WTC11 (cell line): ENCODE measurements around the gene NDUFC2.

Source experiments
- CREB1 ChIP-seq: sonication (generic); formaldehyde crosslinking; IDR thresholded peaks from 2 replicates; pipeline ENCODE4 v1.8.0; 2023; ENCODE audit warnings: mild to moderate bottlenecking, missing genetic modification reagents
- GABPB1 ChIP-seq: sonication (generic); formaldehyde crosslinking; IDR thresholded peaks from 2 replicates; pipeline ENCODE4 v1.8.1; 2023; ENCODE audit warnings: mild to moderate bottlenecking, missing genetic modification reagents
- OVOL2 ChIP-seq: fragments of 250-450 bp; sonication (Bioruptor Pico); IDR thresholded peaks from 2 replicates; pipeline ENCODE4 v1.9.0; 2021; ENCODE audit warnings: mild to moderate bottlenecking, borderline replicate concordance
- RELA ChIP-seq: sonication (generic); formaldehyde crosslinking; IDR thresholded peaks from 2 replicates; pipeline ENCODE4 v1.8.1; 2022; ENCODE audit warnings: missing genetic modification reagents, mild to moderate bottlenecking, borderline replicate concordance
- TP53 ChIP-seq: sonication (generic); formaldehyde crosslinking; IDR thresholded peaks from 2 replicates; pipeline ENCODE4 v1.8.1; 2023; ENCODE audit warnings: mild to moderate bottlenecking, missing genetic modification reagents
- ZNF138 ChIP-seq: sonication (generic); formaldehyde crosslinking; conservative IDR thresholded peaks from 2 replicates; pipeline ENCODE4 v1.8.1; 2022; ENCODE audit warnings: mild to moderate bottlenecking, moderate library complexity, missing genetic modification reagents
- ZNF423 ChIP-seq: fragments of 250-450 bp; sonication (Bioruptor Pico); IDR thresholded peaks from 2 replicates; pipeline ENCODE4 v2.1.2; 2022; ENCODE audit warnings: mild to moderate bottlenecking, moderate library complexity
- TF ChIP-seq, protein P1 (sequence below): sonication (generic); formaldehyde crosslinking; IDR thresholded peaks from 2 replicates; pipeline ENCODE4 v1.8.0; 2022; ENCODE audit warnings: mild to moderate bottlenecking, missing genetic modification reagents
- TF ChIP-seq, protein P2 (sequence below): fragments of 200-600 bp; IDR thresholded peaks from 2 replicates; pipeline ENCODE4 v1.8.0; 2022; ENCODE audit warnings: antibody characterized with exemption
- TF ChIP-seq, protein P3 (sequence below): sonication (generic); formaldehyde crosslinking; IDR thresholded peaks from 2 replicates; pipeline ENCODE4 v1.8.0; 2022; ENCODE audit warnings: missing genetic modification reagents
- TF ChIP-seq, protein P4 (sequence below): fragments of 250-450 bp; sonication (Bioruptor Pico); IDR thresholded peaks from 2 replicates; pipeline ENCODE4 v1.9.0; 2021; ENCODE audit warnings: mild to moderate bottlenecking, borderline replicate concordance
- TF ChIP-seq, protein P5 (sequence below): sonication (generic); formaldehyde crosslinking; IDR thresholded peaks from 2 replicates; pipeline ENCODE4 v1.8.0; 2022; ENCODE audit warnings: mild to moderate bottlenecking, missing genetic modification reagents
- TF ChIP-seq, protein P6 (sequence below): sonication (generic); formaldehyde crosslinking; IDR thresholded peaks from 2 replicates; pipeline ENCODE4 v1.8.1; 2023; ENCODE audit warnings: mild to moderate bottlenecking, missing genetic modification reagents, moderate library complexity

DNA sequence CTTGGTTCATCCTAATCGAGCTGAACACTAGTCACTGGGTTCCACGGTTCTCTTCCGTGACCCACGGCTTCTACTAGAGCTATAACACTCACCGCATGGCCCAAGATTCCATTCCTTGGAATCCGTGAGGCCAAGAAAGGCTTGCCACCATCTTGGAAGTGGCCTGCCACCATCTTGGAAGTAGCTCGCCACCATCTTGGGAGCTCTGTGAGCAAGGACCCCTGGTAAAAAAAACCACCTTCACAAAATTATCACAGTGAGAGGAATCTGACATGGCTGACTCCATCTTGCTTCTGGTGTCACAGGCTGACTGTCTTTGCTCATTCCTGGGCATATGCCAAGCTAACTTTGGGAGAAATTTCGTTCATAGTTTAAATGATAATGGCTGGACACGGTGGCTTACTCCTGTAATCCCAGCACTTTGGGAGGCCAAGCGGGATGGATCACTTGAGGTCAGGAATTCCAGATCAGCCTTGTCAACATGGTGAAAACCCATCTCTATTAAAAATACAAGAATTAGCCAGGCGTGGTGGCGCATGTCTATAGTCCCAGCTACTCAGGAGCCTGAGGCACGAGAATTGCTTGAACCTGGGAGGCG, 37.7 kb downstream of the NDUFC2 start:
- TF ChIP-seq, protein P1, sequence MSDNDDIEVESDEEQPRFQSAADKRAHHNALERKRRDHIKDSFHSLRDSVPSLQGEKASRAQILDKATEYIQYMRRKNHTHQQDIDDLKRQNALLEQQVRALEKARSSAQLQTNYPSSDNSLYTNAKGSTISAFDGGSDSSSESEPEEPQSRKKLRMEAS (CRISPR knock-in tag), result no peak
- TF ChIP-seq CREB1 (CRISPR knock-in tag) (no peak), RELA (CRISPR knock-in tag) (no peak), TP53 (CRISPR knock-in tag) (no peak), GABPB1 (no peak), ZNF138 (CRISPR knock-in tag) (no peak), ZNF423 (CRISPR knock-in tag) (no peak), OVOL2 (no peak)
- TF ChIP-seq, protein P2, sequence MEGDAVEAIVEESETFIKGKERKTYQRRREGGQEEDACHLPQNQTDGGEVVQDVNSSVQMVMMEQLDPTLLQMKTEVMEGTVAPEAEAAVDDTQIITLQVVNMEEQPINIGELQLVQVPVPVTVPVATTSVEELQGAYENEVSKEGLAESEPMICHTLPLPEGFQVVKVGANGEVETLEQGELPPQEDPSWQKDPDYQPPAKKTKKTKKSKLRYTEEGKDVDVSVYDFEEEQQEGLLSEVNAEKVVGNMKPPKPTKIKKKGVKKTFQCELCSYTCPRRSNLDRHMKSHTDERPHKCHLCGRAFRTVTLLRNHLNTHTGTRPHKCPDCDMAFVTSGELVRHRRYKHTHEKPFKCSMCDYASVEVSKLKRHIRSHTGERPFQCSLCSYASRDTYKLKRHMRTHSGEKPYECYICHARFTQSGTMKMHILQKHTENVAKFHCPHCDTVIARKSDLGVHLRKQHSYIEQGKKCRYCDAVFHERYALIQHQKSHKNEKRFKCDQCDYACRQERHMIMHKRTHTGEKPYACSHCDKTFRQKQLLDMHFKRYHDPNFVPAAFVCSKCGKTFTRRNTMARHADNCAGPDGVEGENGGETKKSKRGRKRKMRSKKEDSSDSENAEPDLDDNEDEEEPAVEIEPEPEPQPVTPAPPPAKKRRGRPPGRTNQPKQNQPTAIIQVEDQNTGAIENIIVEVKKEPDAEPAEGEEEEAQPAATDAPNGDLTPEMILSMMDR, result no peak
- TF ChIP-seq, protein P3, sequence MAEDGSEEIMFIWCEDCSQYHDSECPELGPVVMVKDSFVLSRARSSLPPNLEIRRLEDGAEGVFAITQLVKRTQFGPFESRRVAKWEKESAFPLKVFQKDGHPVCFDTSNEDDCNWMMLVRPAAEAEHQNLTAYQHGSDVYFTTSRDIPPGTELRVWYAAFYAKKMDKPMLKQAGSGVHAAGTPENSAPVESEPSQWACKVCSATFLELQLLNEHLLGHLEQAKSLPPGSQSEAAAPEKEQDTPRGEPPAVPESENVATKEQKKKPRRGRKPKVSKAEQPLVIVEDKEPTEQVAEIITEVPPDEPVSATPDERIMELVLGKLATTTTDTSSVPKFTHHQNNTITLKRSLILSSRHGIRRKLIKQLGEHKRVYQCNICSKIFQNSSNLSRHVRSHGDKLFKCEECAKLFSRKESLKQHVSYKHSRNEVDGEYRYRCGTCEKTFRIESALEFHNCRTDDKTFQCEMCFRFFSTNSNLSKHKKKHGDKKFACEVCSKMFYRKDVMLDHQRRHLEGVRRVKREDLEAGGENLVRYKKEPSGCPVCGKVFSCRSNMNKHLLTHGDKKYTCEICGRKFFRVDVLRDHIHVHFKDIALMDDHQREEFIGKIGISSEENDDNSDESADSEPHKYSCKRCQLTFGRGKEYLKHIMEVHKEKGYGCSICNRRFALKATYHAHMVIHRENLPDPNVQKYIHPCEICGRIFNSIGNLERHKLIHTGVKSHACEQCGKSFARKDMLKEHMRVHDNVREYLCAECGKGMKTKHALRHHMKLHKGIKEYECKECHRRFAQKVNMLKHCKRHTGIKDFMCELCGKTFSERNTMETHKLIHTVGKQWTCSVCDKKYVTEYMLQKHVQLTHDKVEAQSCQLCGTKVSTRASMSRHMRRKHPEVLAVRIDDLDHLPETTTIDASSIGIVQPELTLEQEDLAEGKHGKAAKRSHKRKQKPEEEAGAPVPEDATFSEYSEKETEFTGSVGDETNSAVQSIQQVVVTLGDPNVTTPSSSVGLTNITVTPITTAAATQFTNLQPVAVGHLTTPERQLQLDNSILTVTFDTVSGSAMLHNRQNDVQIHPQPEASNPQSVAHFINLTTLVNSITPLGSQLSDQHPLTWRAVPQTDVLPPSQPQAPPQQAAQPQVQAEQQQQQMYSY (CRISPR knock-in tag), result no peak
- TF ChIP-seq, protein P4, sequence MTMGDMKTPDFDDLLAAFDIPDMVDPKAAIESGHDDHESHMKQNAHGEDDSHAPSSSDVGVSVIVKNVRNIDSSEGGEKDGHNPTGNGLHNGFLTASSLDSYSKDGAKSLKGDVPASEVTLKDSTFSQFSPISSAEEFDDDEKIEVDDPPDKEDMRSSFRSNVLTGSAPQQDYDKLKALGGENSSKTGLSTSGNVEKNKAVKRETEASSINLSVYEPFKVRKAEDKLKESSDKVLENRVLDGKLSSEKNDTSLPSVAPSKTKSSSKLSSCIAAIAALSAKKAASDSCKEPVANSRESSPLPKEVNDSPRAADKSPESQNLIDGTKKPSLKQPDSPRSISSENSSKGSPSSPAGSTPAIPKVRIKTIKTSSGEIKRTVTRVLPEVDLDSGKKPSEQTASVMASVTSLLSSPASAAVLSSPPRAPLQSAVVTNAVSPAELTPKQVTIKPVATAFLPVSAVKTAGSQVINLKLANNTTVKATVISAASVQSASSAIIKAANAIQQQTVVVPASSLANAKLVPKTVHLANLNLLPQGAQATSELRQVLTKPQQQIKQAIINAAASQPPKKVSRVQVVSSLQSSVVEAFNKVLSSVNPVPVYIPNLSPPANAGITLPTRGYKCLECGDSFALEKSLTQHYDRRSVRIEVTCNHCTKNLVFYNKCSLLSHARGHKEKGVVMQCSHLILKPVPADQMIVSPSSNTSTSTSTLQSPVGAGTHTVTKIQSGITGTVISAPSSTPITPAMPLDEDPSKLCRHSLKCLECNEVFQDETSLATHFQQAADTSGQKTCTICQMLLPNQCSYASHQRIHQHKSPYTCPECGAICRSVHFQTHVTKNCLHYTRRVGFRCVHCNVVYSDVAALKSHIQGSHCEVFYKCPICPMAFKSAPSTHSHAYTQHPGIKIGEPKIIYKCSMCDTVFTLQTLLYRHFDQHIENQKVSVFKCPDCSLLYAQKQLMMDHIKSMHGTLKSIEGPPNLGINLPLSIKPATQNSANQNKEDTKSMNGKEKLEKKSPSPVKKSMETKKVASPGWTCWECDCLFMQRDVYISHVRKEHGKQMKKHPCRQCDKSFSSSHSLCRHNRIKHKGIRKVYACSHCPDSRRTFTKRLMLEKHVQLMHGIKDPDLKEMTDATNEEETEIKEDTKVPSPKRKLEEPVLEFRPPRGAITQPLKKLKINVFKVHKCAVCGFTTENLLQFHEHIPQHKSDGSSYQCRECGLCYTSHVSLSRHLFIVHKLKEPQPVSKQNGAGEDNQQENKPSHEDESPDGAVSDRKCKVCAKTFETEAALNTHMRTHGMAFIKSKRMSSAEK (CRISPR knock-in tag), result no peak
- TF ChIP-seq, protein P5, sequence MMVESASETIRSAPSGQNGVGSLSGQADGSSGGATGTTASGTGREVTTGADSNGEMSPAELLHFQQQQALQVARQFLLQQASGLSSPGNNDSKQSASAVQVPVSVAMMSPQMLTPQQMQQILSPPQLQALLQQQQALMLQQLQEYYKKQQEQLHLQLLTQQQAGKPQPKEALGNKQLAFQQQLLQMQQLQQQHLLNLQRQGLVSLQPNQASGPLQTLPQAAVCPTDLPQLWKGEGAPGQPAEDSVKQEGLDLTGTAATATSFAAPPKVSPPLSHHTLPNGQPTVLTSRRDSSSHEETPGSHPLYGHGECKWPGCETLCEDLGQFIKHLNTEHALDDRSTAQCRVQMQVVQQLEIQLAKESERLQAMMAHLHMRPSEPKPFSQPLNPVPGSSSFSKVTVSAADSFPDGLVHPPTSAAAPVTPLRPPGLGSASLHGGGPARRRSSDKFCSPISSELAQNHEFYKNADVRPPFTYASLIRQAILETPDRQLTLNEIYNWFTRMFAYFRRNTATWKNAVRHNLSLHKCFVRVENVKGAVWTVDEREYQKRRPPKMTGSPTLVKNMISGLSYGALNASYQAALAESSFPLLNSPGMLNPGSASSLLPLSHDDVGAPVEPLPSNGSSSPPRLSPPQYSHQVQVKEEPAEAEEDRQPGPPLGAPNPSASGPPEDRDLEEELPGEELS (CRISPR knock-in tag), result no peak
- TF ChIP-seq, protein P6, sequence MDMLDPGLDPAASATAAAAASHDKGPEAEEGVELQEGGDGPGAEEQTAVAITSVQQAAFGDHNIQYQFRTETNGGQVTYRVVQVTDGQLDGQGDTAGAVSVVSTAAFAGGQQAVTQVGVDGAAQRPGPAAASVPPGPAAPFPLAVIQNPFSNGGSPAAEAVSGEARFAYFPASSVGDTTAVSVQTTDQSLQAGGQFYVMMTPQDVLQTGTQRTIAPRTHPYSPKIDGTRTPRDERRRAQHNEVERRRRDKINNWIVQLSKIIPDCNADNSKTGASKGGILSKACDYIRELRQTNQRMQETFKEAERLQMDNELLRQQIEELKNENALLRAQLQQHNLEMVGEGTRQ (CRISPR knock-in tag), result no peak
